Fibroblast of mammary gland (primary cell): ENCODE results near the gene CARS1.

Experiments
- DNase-seq: peaks from one replicate; pipeline ENCODE4 v3.0.0-alpha.2; 2010; ENCODE audit warnings: low read depth
- H3K4me3 ChIP-seq: 2 replicates; pipeline ENCODE4 v1.5.1; 2011; ENCODE audit warnings: low read depth, mild to moderate bottlenecking, low read length, moderate library complexity; ENCODE audit not compliant: control insufficient read depth
- TF ChIP-seq, protein P1 (sequence below): conservative IDR thresholded peaks from 2 replicates; pipeline ENCODE4 v1.5.1; 2011; ENCODE audit warnings: low read depth, low read length, inconsistent platforms; ENCODE audit not compliant: control insufficient read depth, insufficient read depth

Gene CARS1

DNA sequence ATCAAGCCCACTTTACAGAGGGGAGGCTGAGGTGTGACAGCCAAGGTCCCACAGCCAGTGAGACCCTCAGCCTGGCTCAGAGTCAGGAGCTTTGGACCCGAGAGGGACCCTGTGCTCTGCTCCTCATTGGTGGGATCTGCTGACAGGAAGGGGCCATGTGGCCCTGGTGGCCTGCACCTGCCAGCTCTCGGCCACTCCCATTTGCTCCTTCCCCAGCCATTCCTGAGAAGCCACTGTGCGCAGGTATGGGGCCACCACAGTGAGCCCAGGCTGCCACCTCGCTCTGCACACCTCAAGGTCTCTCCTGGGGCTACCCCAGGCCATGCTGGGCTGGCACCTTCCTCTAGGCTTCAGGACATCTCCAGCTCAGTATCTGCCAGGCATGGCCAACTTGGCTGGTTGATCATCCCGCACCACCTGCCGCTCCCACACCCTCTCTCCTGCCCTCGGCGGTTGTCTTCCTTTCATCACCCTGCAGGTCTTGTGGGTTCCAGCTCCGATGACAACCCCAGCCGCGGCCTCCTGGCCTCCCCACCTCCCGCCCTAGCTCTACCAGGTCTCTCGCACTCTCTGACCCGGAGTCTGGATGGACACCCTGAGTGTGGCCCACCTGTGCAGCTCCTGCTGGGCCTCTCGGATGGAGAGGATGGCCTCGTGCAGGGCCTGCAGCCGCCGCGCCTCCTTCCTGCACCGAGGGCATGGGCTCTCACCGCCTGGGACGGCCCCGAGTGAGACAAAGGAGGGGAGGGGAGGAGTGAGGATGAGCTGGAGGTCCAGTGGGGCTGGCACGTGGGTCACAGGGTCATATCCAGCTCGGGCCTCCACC is 32.2 kb upstream of the CARS1 start:
- no peak for DNase-seq
- TF ChIP-seq, protein P1, sequence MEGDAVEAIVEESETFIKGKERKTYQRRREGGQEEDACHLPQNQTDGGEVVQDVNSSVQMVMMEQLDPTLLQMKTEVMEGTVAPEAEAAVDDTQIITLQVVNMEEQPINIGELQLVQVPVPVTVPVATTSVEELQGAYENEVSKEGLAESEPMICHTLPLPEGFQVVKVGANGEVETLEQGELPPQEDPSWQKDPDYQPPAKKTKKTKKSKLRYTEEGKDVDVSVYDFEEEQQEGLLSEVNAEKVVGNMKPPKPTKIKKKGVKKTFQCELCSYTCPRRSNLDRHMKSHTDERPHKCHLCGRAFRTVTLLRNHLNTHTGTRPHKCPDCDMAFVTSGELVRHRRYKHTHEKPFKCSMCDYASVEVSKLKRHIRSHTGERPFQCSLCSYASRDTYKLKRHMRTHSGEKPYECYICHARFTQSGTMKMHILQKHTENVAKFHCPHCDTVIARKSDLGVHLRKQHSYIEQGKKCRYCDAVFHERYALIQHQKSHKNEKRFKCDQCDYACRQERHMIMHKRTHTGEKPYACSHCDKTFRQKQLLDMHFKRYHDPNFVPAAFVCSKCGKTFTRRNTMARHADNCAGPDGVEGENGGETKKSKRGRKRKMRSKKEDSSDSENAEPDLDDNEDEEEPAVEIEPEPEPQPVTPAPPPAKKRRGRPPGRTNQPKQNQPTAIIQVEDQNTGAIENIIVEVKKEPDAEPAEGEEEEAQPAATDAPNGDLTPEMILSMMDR: no peak
- no peak overlapping the region for H3K4me3 ChIP-seq

DNA sequence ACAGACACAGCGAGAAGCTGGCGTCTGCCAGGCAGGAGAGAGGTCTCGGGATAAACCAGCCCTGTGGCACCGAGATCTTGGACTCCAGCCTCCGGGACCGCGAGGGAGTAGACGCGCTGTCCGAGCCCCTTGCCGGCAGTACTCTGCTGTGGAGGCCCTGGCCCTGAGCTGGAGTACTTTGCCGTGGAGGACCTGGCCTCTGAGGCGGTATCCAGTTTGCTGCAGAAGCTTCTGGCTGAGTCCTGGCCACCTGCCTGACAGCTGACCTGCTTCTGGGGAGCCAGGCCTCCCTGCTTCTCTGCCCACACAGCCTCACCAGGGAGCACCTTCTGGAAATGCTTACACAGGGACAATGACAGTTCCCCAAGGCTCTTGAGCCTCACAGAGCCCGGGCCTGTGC is 31.6 kb upstream of the CARS1 start:
- DNase-seq: no peak
- no peak overlapping the region for H3K4me3 ChIP-seq
- TF ChIP-seq, protein P1: no peak

DNA sequence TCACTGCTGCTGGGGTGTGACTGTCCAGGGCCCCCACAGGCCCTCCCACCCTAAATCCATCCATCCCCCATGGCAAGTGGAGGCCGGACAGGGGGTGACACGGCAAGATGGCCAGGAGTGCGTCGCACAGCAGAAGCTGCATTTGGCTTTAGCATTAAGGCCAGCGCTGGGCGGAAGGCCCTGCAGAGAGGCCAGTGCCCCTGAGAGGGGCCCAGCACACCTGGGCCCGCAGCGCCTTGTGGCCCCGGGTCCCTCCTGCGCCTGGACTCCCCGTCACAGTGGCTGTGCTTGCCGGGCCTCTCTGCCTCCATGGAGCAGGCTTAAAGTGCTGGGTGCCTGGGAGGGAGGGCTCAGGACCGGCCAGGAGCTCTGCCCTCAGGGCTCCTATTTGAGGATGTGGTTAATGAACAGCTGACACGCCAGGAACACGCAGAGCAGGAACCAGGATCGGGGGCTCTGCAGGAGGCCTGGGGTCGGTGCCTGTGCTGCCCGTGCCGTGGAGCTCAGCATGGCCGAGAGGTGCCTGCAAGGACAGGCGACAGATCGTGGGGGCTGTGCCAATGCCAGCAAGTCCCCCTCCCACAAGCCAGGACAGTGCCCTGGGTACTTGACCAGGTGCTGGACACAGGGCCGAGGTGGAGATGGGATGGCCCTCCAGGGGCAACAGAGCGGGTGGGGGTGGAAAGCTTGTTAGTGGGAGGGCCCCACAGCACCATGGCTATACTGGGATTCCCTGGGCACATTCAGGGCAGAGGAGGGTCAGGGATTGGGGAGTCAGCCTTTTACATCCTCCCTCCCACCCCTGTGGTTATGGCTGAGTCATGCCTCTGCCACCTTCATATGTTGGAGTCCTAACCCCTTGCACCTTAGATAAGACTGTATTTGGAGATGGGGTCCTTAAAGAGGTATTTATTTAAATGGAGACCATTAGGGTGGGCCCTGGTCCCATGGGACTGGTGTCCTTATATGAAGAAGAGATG is 30.9 kb upstream of the CARS1 start:
- peak; percentile 32 for DNase-seq
- no peak overlapping the region for H3K4me3 ChIP-seq
- TF ChIP-seq, protein P1: no peak

DNA sequence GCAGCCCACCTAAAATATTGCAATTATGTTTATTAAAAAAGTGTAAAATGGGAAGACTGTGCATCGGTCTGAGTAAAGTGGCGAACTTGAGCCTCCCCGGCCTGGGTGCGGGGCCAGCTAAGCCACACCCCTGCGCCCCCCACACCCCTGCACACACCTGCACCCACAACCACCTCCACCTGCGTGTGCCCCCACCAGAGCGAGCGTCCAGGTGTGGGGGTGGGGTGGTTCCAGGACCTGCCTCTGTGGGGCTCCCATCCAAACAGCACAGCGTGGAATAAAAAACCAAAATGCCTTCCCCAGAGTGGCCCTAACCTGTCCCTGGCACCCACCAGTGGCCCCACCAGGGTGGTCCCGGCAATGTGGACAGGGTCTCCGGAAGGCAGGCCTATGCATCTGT is 30.1 kb upstream of the CARS1 start:
- DNase-seq: no peak
- H3K4me3 ChIP-seq: no peak overlapping the region
- TF ChIP-seq, protein P1: no peak

DNA sequence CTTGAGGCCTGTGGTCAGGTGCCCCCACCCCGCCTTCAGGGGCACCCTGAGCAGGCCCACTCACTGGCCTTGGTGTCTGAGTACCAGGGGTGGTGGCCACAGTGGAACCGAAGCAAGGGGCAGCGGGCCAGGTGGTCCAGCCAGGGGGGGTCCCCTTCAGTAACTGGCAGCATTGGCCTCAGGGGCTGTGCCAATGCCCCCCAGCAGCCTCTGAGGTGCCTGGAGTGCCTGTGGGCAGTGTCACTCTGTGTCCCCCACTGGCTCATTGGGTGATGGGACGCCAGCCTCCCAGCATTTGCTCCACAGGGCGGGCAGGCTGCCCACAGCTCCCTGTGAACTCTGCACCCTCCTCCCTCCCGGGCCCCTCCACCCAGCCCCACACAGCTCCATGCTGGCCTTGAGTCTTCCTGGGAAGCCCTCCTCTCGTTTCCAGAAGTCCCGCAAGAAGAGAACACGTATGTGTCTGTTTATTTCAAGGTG is 29.5 kb upstream of the CARS1 start:
- H3K4me3 ChIP-seq: no peak overlapping the region
- no peak for DNase-seq
- TF ChIP-seq, protein P1: no peak

DNA sequence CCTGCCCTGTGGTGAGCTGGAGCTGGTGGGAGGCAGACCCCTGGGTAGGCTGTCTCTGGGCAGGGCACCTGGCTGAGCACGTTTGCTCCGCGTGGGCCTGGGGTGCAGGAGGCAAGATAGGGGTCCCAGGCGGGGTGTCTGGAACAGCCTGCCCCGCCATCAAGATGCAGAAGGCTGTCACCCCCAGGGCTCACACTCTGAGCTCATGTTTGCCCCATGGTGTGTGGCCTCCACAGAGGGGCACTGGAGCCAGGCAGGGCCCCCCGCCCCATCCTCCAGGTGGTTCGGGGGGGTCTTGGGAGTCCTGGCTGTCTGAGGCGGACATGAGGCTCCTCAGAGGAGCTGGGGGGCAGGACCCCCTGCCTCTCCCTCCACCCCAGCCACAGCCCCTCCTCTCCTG is 28.9 kb upstream of the CARS1 start:
- no peak overlapping the region for H3K4me3 ChIP-seq
- DNase-seq: no peak
- TF ChIP-seq, protein P1: no peak
